Hepatocyte (in vitro differentiated cells): Measurements from ENCODE around the gene KRT20.
"Not testable (repeated sequence)": the region's sequence is repeated elsewhere in the genome, so short reads cannot be mapped to it uniquely, and the experiment has no call there.

Source experiments
- CTCF ChIP-seq: fragments of 200-600 bp; sonication (generic); IDR thresholded peaks from 2 replicates; pipeline ENCODE4 v1.5.1; 2016; ENCODE audit warnings: antibody characterized with exemption, mild to moderate bottlenecking; ENCODE audit not compliant: poor library complexity
- EZH2 ChIP-seq: fragments of 200-600 bp; sonication (generic); IDR thresholded peaks from 2 replicates; pipeline ENCODE4 v1.6.1; 2016; ENCODE audit warnings: antibody characterized with exemption, mild to moderate bottlenecking, borderline replicate concordance
- EZH2phosphoT487 ChIP-seq: fragments of 200-600 bp; sonication (generic); IDR thresholded peaks from one replicate; pipeline ENCODE4 v1.6.1; 2018; ENCODE audit warnings: antibody characterized with exemption, mild to moderate bottlenecking, low read depth, moderate library complexity; ENCODE audit not compliant: unreplicated experiment, severe bottlenecking

- not testable (repeated sequence) for TF ChIP-seq CTCF, EZH2, EZH2phosphoT487
These were observed 32.1 kb upstream of the KRT20 start for GRCh38 chr17:40917116-40917515.
